Right ventricle myocardium superior (tissue), 1 donor: ENCODE data around the gene LDLRAD4. TPM values are rescaled to one million over a fixed set of nuclear protein-coding genes. Genes with fewer than 3 reads are reported as not detected.
A peak's percentile ranks its signal among the peaks of the same experiment; 100 is the strongest.

Experiments
- ATAC-seq: fragments of 200-7000 bp; cut with Tn5 transposase; one replicate; pipeline ENCODE4 v1.9.1; 2020; ENCODE audit warnings: mild to moderate bottlenecking; ENCODE audit not compliant: poor library complexity
- DNase-seq: peaks from one replicate; pipeline ENCODE4 v3.0.0-alpha.2; 2020
- intact Hi-C: fragments of 100-400 bp; cut with DNase I; formaldehyde crosslinking; loops from one replicate; pipeline ENCODE4 v1.11.2; 2022
- total RNA-seq: library from RNA; stranded (reverse); fragmentation: NEBNext Ultra II Directional; extraction: Animal tissue kit (Norgen Biotek cat#: 25700); gene quantifications from one replicate; pipeline ENCODE4 v1.2.1, GENCODE V29; 2021
- donor health status: DM: no; HTN: yes; CAD: no; lungs with severe emphysema.

LDLRAD4 gene
- total RNA-seq, 1 donor from 2014 or later, result 29.3 TPM

GRCh38 chr18:13288509-13289133, 70.1 kb downstream of the LDLRAD4 start:
- intact Hi-C loops, result no loop called here
- DNase-seq (no peak), ATAC-seq (peak; percentile 26)

GRCh38 chr18:13289481-13290205, 71.1 kb downstream of the LDLRAD4 start:
- intact Hi-C loops, result no loop called here
- DNase-seq (no peak), ATAC-seq (peak; percentile 72)

GRCh38 chr18:13290856-13291271, 72.3 kb downstream of the LDLRAD4 start:
- intact Hi-C loops, result no loop called here
- DNase-seq, result no peak

GRCh38 chr18:13291299-13291698, 72.7 kb downstream of the LDLRAD4 start:
- DNase-seq (no peak), ATAC-seq (no peak)
- intact Hi-C loops, result no loop called here

More at GRCh38 chr18:13290856-13291271, 72.3 kb downstream of the LDLRAD4 start:
- ATAC-seq, result no peak

- intact Hi-C loops, result no loop called here
- no peak for ATAC-seq
- no peak for DNase-seq
These were observed 73.3 kb downstream of the LDLRAD4 start for GRCh38 chr18:13291745-13292447.

GRCh38 chr18:13292736-13293135, 74.2 kb downstream of the LDLRAD4 start:
- intact Hi-C loops, result no loop called here
- ATAC-seq (no peak), DNase-seq (no peak)

- intact Hi-C loops, result no loop called here
- DNase-seq, result no peak
- ATAC-seq, result no peak
These were observed 75.7 kb downstream of the LDLRAD4 start for GRCh38 chr18:13294309-13294708.

- intact Hi-C loops, result no loop called here
- no peak for DNase-seq
- ATAC-seq, result no peak
These were observed 77.3 kb downstream of the LDLRAD4 start for GRCh38 chr18:13295894-13296293.

- intact Hi-C loops, result no loop called here
- no peak for ATAC-seq
These were observed 78.5 kb downstream of the LDLRAD4 start for GRCh38 chr18:13296867-13297574.

GRCh38 chr18:13298262-13298661, 79.7 kb downstream of the LDLRAD4 start:
- no peak for DNase-seq
- intact Hi-C loops, result no loop called here

More at GRCh38 chr18:13296867-13297574, 78.5 kb downstream of the LDLRAD4 start:
- DNase-seq, result no peak

GRCh38 chr18:13300029-13300428, 81.5 kb downstream of the LDLRAD4 start:
- peak; percentile 23 for ATAC-seq

More at GRCh38 chr18:13298262-13298661, 79.7 kb downstream of the LDLRAD4 start:
- ATAC-seq, result no peak

GRCh38 chr18:13300796-13301195, 82.2 kb downstream of the LDLRAD4 start:
- intact Hi-C loops, result no loop called here

More at GRCh38 chr18:13300029-13300428, 81.5 kb downstream of the LDLRAD4 start:
- intact Hi-C loops, result no loop called here
- DNase-seq, result no peak

GRCh38 chr18:13302040-13302439, 83.5 kb downstream of the LDLRAD4 start:
- intact Hi-C loops, result no loop called here
- DNase-seq (no peak), ATAC-seq (peak; percentile 45)

More at GRCh38 chr18:13300796-13301195, 82.2 kb downstream of the LDLRAD4 start:
- ATAC-seq, result no peak
- no peak for DNase-seq

- DNase-seq, result no peak
- peak; percentile 18 for ATAC-seq
- intact Hi-C loops, result no loop called here
These were observed 84.1 kb downstream of the LDLRAD4 start for GRCh38 chr18:13302457-13303225.

- ATAC-seq (no peak), DNase-seq (no peak)
- intact Hi-C loops, result no loop called here
These were observed 85.3 kb downstream of the LDLRAD4 start for GRCh38 chr18:13303756-13304364.

GRCh38 chr18:13305301-13305700, 86.7 kb downstream of the LDLRAD4 start:
- DNase-seq (no peak), ATAC-seq (no peak)
- intact Hi-C loops, result no loop called here

GRCh38 chr18:13306583-13306982, 88.0 kb downstream of the LDLRAD4 start:
- DNase-seq (no peak), ATAC-seq (no peak)
- intact Hi-C loops, result no loop called here

GRCh38 chr18:13308369-13308768, 89.8 kb downstream of the LDLRAD4 start:
- intact Hi-C loops, result no loop called here
- no peak for ATAC-seq
- DNase-seq, result no peak
